Thyroid gland (tissue), 4 donors: Measurements from ENCODE around the gene BCL2.

Source experiments
- POLR2A ChIP-seq, 2 donors: fragments of 450-650 bp; IDR thresholded peaks; one replicate each; pipeline ENCODE4 v1.6.1; 2017; ENCODE audit warnings: antibody characterized with exemption in 2 of 2, mild to moderate bottlenecking in 2 of 2, moderate library complexity in 1 of 2
- TF ChIP-seq, protein P1 (sequence below), 6 experiments: fragments of 200-600 bp in 3 of 6; fragments of 450-650 bp in 3 of 6; sonication (generic) in 3 of 6; IDR thresholded peaks; one replicate each; pipeline ENCODE4 v1.5.1; 2016 to 2019; ENCODE audit warnings: antibody characterized with exemption in 6 of 6, mild to moderate bottlenecking in 2 of 6, inconsistent platforms in 1 of 6, moderate library complexity in 1 of 6

DNA sequence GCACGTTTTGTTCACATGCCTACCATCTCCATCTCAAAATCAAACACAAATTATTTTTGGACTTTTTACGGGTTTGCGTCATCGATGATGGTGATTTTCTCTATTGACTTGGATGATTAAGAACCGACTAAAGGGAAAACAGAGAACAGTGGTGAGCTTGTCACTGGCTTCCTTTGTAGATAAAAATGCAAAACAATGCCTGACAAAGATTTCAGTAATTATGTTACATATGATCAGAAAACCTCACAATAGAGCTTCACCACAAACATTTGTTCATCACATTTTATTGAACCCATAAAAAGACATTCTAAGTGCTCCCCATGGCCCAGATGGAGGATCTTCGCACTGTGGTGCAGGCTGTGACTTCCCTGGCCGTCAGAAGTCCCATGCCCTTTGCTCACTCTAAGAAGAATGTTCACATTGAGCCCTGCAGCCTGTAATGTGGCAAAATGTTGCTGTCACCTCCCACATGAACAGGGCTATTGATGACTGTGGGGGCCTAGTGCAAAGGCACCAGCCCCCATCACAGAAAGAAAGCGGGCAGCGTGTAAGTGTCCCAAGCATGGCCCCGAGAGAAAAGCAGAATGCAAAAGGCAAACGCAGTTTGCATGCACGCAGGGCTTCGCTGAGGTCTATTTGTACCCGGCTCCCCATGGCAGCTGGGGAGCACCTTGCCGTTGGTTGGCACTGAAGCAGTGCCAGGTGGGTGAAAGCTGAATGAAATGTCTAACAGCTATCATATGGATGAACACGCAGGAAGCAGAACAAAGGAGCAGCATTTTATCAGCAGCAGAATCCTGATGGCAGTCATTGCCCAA, 60.6 kb downstream of the BCL2 start:
- TF ChIP-seq, protein P1, sequence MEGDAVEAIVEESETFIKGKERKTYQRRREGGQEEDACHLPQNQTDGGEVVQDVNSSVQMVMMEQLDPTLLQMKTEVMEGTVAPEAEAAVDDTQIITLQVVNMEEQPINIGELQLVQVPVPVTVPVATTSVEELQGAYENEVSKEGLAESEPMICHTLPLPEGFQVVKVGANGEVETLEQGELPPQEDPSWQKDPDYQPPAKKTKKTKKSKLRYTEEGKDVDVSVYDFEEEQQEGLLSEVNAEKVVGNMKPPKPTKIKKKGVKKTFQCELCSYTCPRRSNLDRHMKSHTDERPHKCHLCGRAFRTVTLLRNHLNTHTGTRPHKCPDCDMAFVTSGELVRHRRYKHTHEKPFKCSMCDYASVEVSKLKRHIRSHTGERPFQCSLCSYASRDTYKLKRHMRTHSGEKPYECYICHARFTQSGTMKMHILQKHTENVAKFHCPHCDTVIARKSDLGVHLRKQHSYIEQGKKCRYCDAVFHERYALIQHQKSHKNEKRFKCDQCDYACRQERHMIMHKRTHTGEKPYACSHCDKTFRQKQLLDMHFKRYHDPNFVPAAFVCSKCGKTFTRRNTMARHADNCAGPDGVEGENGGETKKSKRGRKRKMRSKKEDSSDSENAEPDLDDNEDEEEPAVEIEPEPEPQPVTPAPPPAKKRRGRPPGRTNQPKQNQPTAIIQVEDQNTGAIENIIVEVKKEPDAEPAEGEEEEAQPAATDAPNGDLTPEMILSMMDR (IDR thresholded peaks at IDR 0.05) = no peak
- TF ChIP-seq POLR2A (IDR thresholded peaks at IDR 0.05) = no peak
